HG02571 (cell line): ENCODE results near the gene CD151.
A peak's percentile ranks its signal among the peaks of the same experiment; 100 is the strongest.

Source experiments
- ATAC-seq: cut with Tn5 transposase; IDR thresholded peaks from one replicate; pipeline ENCODE4 v1.9.1; 2021; ENCODE audit warnings: mild to moderate bottlenecking, moderate library complexity; ENCODE audit not compliant: unreplicated experiment

CD151 gene

DNA sequence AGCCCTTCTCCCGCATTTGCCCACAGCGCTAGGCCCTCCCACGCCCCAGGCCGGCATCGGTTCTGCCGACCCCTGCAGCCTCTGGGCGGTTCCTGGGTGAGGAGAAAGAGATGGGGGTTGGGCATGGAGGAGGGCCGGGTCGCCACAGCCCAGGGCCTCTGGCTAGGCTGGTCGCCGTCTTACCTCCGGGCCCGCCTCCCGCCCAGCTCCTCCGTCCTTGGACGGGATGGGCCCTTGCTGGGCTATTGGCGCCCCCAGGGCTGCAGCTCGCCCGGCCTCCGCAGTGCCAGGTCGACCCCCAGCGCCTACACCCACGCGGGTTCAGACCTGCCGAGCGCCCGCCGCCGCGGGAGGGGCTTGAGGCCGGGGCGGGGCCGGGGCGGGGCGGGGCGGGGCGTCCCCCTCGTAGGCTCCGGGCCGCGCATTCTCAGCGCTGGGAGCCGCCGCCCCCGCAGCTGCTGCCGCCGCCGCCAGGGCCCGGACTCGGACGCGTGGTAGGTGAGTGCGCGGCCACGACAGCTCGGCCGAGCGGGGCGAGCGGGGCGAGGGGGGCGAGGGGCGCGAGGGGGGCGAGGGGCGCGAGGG is at the start of gene CD151:
Gene CD151 (plus strand): TSS at position 424 of the 585 bp plus-strand sequence. CDS start 3,118 bp downstream, outside the sequence.
- peak; percentile 51 for ATAC-seq

DNA sequence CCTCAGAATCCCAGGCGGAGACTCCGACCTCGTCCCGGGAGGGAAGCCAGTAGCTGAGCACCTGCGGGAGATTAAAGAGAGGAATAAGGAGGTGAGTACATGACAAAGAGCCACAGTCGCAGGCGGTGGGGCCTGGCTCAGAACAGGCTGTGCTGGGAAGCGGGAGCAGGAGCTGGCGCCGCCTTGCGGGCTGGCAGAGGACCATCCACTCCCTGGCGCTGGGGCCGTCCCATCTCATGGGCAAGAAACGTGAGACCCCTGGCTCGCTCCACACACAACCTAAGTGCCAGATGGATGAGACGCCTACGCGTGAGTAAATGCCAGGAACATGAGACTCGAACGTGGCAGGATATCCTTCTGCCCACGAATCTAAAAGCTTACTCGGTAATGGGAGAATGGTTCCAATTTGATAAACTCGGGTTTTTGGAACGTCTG is 49.2 kb upstream of the CD151 start:
- no peak for ATAC-seq

DNA sequence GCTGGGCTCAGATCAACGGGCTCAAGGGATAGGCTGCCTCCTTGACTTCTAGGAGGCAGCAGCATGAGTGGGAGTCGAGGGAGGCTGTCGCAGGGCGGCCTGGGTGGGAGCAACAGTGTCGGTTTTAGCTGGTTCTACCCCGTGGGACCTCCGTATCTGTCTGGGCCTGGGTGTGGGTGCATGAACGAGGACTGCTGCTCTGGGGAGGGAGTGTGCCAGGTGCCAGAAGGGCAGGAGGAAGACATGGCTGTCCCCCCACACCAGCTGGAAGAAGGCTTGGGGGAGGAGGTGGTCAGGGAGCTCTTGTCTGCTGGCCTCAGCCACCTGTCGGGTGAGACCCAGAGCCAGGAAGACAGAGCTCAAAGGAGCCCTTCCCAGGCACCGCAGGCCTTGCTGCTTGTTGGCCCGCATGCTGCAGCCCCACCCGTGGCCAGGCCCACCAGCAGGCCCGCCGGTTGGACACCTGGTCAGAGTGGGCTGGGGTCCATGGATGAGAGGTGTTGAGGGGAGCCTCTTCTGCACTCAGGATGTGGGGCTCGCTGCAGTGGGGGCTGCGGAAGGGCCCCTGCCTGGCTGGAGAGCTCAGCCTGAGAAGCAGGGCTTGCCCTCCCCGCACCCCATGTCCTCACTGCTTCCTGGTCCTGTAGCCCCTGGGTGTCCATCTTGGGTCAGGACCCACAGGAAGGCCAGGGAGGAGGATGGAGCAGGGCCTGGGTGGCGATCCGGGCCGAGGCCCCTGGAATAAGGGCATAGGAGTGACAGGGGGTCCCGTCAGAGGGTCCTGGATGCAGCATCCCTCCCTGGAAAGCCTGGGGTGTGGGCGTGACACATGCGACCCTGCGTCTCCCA is 46.3 kb upstream of the CD151 start:
- ATAC-seq: no peak

- no peak for ATAC-seq
Observed at GRCh38 chr11:787084-787675, 45.6 kb upstream of the CD151 start.

DNA sequence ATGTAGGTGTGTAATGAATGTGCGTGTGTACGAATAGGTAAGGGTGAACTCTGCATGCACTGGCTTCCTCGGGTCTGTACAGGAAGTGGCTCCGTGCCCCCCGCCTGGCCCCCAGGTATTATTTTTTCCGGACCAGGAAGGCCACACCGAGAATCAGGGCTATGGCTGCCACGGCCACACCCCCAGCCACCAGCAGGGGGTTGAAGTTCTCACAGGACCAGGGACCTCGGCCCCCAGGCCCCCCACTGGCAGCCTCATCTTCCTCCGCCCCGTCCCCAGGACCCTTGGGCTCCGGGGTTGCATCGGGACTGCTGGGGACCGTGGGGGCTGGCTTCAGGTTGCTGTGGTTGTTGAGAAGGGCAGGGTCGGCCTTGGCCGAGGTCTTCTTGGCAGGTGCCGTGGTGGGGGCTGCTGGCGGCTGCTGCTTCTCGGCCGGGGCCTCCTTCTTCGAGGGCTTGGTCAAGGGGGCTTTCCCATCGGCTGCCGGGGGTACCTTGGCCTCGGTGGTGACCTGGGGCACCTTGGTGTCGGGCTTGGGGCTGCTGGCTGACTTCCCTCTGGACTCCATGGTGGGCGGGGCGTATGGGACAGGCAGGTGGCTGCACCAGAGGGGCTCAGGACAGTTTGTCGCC is 44.6 kb upstream of the CD151 start:
- ATAC-seq: no peak

DNA sequence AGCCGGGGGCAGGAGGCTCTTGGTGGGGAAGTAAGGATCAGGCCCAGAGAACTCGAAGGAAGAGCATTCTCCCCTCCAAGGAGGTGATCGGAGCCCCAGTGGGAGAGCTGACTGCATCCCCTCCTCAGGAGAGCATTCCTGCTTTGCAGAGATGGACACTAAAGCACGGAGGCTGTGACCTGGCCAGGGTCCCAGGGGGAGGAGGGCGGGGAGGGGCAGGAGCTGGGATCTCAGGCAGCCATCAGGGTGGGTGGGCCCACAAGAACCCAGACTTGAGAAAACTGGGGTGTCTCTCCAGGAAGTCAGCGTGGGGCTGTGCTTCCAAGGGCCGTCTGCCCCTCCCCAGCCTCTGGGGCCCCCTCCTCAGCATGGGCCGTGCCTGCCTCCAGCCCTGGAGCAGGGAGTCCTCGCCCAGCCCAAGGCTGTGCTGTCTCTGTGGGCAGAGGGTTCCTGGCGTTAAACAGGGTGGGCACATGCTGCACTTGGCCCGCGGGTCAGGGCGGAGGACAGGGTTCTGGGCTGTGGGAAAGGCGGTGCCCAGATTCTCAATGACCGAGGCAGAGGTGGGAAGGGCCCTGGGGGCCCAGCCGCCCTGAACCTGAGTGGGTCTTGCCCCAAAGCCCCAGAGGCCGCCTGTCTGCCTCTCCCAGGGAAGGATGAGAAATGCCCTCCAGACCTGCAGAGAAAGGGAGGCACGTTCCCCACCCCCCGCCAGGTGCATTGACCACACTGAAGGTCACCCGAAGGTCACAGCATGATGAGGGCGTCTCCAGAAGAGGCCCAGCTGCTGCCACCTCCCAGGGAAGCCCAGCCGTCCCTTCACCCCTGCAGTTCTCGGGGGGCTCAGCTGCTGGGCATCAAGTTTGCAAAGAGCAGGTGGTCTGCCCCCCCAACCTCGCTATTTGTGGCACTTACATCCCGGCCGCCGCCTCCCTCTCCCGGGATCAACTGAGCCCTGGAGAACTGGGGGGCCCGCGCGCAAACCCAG is 43.5 kb upstream of the CD151 start:
- no peak for ATAC-seq

- ATAC-seq: no peak
Observed at GRCh38 chr11:789943-790342, 42.8 kb upstream of the CD151 start, which contains the start of gene CEND1. TSS of gene CEND1 (minus strand) at chr11:790090. CDS start at chr11:788576, 1,514 bp downstream.

DNA sequence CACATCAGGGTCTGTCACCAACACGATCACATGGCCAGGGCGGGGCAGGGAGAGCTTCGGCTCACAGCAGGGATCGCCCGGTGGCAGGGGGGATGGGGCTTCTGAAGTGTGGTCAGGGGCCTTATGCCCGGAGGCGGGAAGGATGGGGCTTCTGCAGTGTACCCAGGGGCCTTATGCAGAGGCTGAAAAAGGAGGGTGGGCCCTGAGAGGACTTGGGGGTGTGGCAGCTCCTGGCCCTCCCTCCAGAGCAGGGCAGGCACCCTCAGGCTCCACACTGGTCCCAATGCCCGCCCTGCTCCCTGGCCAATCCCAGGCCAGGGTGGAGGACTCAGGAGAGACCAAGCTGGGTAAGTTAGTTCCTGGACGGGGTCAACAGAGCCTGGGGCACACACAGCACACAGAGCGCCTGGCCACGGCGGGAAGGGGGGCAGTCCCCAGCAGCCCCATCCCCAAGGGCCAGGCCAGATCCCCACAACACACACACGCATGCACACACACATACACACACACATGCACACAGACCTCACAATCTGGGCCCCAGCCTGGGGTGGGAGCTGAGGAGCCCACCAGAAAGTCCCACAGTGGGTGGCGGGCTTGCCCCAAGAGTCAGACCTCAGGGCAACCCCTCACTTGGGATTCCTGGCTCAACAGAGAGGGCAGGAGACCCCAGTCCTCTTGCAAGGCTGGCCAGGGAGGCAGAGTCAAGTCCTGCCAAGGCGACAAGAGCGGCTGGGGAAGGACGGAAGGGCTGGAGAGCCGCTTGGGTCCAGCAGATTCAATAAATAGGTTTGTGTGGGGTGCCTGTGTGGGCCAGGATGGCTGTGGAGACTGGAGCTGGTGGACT is 41.8 kb upstream of the CD151 start:
- no peak for ATAC-seq

DNA sequence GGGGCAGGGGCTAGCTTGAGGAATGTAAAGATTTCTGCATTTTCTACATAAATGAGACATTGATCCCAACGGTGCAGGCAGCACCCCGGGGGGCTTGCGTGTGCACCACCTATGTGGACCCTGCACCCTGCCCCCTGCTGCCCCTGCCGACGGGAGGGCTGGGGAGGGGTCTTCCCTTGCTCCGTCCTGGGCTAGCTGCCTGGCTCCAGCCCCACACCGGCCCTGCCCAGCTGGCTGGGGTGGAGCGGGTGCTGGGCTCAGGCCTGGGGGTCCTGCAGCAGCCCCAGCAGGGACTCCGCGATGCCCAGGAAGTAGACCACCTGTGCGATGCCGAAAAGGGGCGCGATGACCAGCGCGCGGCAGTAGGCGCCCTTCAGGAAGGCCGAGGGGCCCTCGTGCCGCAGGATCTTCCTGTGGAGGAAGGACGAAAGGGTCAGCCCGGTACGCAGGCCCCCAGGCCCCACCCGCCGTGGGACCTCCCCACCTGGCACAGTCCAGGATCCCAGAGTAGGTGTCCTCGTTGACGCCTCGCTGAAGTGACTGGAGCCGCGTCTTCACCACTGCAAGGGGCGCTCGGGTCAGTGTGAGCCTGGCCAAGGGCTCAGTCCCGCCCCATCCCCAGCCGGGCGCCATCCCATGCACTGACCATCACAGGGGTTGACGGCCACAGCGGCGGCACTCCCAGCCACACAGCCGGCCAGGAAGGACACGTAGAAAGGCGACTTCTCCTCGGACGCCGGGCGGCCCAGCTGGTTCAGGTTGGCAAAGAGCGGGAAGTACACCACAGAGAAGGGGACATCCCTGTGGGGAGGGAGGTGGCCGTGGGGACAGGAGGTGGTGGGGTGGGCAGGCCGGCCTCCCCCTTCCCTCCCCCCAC is 40.9 kb upstream of the CD151 start:
- ATAC-seq: no peak

DNA sequence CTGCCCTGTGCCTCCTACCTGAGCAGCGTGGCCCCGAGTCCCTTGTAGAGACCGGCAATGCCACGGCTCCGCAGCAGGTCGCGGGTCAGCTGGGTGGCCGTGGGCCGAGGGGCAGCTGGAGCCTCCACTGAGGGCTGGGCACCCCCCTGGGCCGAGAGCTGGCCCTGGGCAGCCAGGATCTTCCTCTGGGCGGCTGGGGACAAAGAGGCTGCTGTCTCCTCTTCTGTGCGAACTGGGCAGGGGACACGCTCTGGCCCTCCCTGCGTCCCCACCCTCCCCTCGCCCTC is 40.3 kb upstream of the CD151 start:
- no peak for ATAC-seq

DNA sequence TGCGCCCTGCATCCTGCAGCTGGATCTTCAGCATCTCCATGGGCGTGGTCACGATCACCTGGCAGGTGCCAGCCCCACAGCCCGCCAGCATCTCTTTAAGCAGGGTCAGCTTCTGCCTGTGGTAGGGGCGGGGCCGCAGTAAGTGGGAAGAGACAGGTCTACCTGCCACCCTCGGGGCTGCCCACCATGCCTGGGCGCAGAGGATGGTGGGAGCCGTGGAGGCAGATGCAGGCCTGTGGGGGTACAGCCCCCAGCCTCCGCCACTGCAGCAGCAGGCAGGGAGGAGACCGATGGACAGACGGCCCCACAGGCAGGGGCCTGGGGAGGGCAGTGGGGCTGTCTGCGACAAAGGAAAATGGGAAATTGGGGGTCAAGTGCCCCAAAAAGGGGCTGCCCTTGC is 39.9 kb upstream of the CD151 start:
- no peak for ATAC-seq

DNA sequence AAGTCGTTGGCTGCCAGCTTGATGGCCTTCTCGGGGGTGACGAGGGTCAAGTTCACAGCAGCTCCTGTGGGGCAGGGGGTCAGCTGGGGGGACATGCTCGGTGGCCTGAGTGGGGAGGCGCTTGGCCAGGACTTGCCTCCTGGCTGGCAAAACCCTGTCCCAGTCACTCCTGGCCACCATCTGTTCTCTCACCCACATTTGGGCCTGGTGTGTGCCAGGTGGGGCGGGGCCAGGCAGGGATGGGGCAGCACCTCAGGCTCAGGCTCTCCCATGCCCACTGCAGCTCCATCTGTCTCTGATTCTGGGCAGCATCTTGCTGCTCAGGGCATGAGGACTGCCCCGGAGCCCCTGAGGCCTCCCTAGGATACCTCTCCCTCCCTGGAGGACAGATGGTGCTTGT is 39.2 kb upstream of the CD151 start:
- ATAC-seq: no peak

- no peak for ATAC-seq
Observed at GRCh38 chr11:794013-794765, 38.6 kb upstream of the CD151 start.

- no peak for ATAC-seq
Observed at GRCh38 chr11:794766-795633, 37.8 kb upstream of the CD151 start.

DNA sequence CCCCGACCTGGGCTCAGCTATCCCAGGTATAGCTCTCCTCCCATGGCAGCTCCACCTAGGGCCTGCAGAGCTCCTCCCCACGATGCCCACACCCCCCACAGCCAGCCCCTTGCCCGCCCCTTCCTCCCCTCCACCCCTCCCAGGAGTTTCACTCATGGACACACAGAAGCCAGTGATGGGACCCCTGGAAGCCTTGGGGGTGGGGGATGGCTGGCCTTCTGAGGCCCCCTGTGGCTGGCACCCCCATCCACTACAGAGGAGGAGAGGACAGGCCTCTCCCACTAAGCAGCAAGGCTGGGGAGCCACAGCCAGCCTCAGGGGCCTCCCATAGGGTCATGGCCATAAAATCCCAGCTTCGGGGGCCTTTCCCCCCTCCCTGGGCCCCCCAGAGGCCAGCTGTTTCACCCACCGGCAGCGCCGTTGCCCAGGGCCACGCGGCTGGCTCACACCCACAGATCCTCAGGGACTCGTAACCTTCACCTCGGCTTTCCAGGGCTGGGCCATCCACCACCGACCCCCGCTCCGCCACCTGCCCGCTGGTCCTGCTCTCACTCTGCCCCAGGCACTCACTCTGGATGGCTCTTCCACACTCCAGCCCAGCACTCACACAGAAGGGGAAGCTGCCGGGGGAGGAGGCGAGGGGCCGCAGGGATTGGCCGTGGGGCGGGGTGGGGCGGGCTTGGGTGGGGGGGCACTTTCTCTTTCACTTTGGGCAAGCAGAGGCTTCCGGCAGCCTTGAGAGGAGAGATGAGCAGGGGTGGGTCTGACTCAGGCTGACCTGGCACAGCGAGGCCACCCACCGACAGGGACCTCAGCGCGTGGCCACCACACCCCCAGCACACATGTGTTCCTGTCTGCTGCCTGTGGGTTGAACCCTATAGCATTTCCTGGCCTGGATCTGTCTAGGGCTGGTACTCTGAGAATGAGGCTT is 36.9 kb upstream of the CD151 start:
- no peak for ATAC-seq
